Measurements from ENCODE around the gene SDHAF3. TPM values are rescaled to one million over a fixed set of nuclear protein-coding genes. Genes with fewer than 3 reads are reported as not detected.
A peak's percentile ranks its signal among the peaks of the same experiment; 100 is the strongest.

The SDHAF3 gene
- total and polyA plus RNA-seq, 2 of the 8 experiments (the other 6 are each of a cell fraction or from before 2014, with no cell fraction given) = 12.0 to 31.3 TPM

DNA sequence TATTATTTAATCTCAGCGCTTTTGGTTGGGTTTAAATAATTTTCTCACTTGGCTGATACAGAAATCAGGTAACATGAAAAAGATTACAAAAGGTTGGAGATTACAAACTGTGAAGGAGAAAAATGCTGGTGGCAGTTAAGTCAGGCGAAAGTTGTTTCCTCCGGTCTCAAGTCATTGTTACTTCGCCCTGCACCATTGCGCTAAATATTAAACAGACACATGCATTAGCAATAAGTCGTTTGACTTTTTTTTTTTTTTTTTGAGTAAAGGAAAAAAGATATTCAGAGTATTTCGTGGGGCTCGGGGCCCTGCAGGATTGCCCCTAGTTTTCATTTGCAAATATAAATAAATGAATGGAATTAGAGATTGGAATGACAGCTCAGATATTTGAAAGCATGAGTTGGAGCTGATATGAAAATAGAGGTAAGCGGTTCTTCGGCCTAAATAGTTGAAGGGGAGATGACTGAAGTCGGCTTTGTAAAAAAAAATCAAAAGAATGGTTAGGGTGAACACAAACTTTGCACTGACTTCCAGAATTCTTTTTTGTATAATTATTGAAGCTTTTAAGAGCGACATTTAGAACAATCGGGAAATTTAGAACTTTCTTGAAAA is 914 bp downstream of the SDHAF3 start:
- no peak for FAIRE-seq
- Histone ChIP-seq H2BK20ac (ENCODE audit: low read length) (no peak overlapping the region), H3K4me1 (replicated peaks in 1 of 4; ENCODE audit: control insufficient read depth in 3 of 4, insufficient read depth in 4 of 4, low read length in 3 of 4) (peaks cover 0 to 4% (median under 1%) of the 10 kb centered on the region in 4 experiments; a peak in 1 of 7 replicates), H3K18ac (ENCODE audit: extremely low read depth, low read length) (no peak overlapping the region), H2AFZ (ENCODE audit: low read length) (no peak overlapping the region), H4K8ac (ENCODE audit: extremely low read depth, insufficient read depth, low read length) (no peak overlapping the region), H3K27ac (ENCODE audit: low read depth, low read length) (no peak overlapping the region; the same call in 1 of the 2 replicates), H2BK12ac (ENCODE audit: low read depth, low read length) (no peak overlapping the region), H2AK5ac (ENCODE audit: low read depth, low read length) (no peak overlapping the region), H3K4me2 (ENCODE audit: insufficient read depth in 1 of 2, low read depth in 2 of 2, low read length in 2 of 2) (peak overlapping the region; percentile 77 to 91), H3K9me3 (ENCODE audit: insufficient read depth in 2 of 2, low read depth in 1 of 2, low read length in 1 of 2) (no peaks in the 10 kb centered on the region), H4K5ac (ENCODE audit: insufficient read length, low read depth, low read length) (no peak overlapping the region), H4K20me1 (replicated peaks in 1 of 2; ENCODE audit: control insufficient read depth in 1 of 2, insufficient read depth in 2 of 2, low read length in 2 of 2) (no peaks in the 10 kb centered on the region), H3K79me1 (ENCODE audit: low read depth, low read length) (no peaks in the 10 kb centered on the region), H4K91ac (replicated peaks; ENCODE audit: insufficient read length, low read length) (no peak overlapping the region), H3K23me2 (ENCODE audit: low read depth, low read length) (peaks cover 3% of the 10 kb centered on the region), H3K9ac (replicated peaks in 1 of 4; ENCODE audit: extremely low read depth in 1 of 4, low read depth in 3 of 4, low read length in 3 of 4) (peak overlapping the region; percentile 71 to 97 (median 88); a peak in 6 of 7 replicates), H3K56ac (replicated peaks; ENCODE audit: insufficient read length, low read depth, low read length) (no peak overlapping the region), H2BK5ac (ENCODE audit: low read depth, low read length) (no peak overlapping the region), H3K36me3 (ENCODE audit: control insufficient read depth in 2 of 4, insufficient read depth in 4 of 4, low read length in 3 of 4) (no peaks in the 10 kb centered on the region), H2BK15ac (ENCODE audit: low read length) (no peak overlapping the region), H3K27me3 (replicated peaks in 1 of 4; ENCODE audit: control insufficient read depth in 3 of 4, extremely low read depth in 1 of 4, insufficient read depth in 3 of 4, low read length in 3 of 4) (no peaks in the 10 kb centered on the region; a peak in 1 of 7 replicates), H2BK120ac (replicated peaks; ENCODE audit: low read depth, low read length) (no peak overlapping the region), H3K14ac (ENCODE audit: insufficient read length) (no peak overlapping the region), H3K4me3 (ENCODE audit: extremely low read depth in 1 of 4, insufficient read depth in 2 of 4, low read depth in 3 of 4, low read length in 4 of 4) (peak overlapping the region; percentile 87 to 100 (median 98)), H3K79me2 (ENCODE audit: control insufficient read depth in 1 of 2, insufficient read depth in 2 of 2, low read length in 2 of 2) (peaks cover 0 to 55% of the 10 kb centered on the region in 2 experiments; a peak in 3 of 4 replicates), H3K4ac (replicated peaks; ENCODE audit: insufficient read length, low read depth, low read length) (no peak overlapping the region), H3K23ac (ENCODE audit: insufficient read length) (no peak overlapping the region)
- WGBS, 2 experiments (ENCODE audit: extremely low coverage in 1 of 2, insufficient coverage in 1 of 2, insufficient read length in 1 of 2, insufficient replicate concordance in 2 of 2, low coverage in 1 of 2, low lambda C conversion rate in 2 of 2, missing lambda C conversion rate in 1 of 2) = 33% methylated on average over 13 of the region's 13 CpGs; no CpG with 5 or more reads in 1 of the 2 experiments
- ChIA-PET CTCF (ENCODE audit: partially characterized antibody) (interaction anchor here (0.7 to 1.6 kb wide), 3 partner anchors 16 to 721 kb away, joined by 3 to 5 read pairs (median 3); no protein-coding TSS in a partner anchor), POLR2A (ENCODE audit: partially characterized antibody) (interaction anchor here (0.7 to 2.4 kb wide), 5 partner anchors 8 to 49 kb away, joined by 3 to 12 read pairs (median 3); no protein-coding TSS in a partner anchor)
- TF ChIP-seq EZH2 (IDR thresholded peaks at IDR 0.05; ENCODE audit: low read depth, low read length, severe bottlenecking) (no peak), YY1 (IDR thresholded peaks at IDR 0.05; ENCODE audit: low read depth, low read length) (no peak), SRF (IDR thresholded peaks at IDR 0.05; ENCODE audit: low read depth, low read length) (no peak), CBX8 (IDR thresholded peaks at IDR 0.05; ENCODE audit: borderline replicate concordance, low read depth, low read length) (no peak), RAD21 (IDR thresholded peaks at IDR 0.05 in 1 of 2, conservative IDR thresholded peaks at IDR 0.05 in 1 of 2; ENCODE audit: low read depth in 2 of 2, low read length in 2 of 2) (no peak), TAF7 (optimal IDR thresholded peaks at IDR 0.05; ENCODE audit: borderline replicate concordance, low read depth, low read length) (no peak)
- no peak for DNase-seq (ENCODE audit: low read depth in 1 of 2, low spot score in 2 of 2)

Measured in H1 (cell line).